HG02870 (cell line): Measurements from ENCODE around the gene SLC2A4RG.

ENCODE experiments used
- ATAC-seq: cut with Tn5 transposase; IDR thresholded peaks from one replicate; pipeline ENCODE4 v1.9.1; 2021; ENCODE audit warnings: mild to moderate bottlenecking, moderate library complexity; ENCODE audit not compliant: unreplicated experiment

SLC2A4RG gene, protein sequence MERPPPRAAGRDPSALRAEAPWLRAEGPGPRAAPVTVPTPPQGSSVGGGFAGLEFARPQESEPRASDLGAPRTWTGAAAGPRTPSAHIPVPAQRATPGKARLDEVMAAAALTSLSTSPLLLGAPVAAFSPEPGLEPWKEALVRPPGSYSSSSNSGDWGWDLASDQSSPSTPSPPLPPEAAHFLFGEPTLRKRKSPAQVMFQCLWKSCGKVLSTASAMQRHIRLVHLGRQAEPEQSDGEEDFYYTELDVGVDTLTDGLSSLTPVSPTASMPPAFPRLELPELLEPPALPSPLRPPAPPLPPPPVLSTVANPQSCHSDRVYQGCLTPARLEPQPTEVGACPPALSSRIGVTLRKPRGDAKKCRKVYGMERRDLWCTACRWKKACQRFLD

GRCh38 chr20:63739130-63740069 is at the start of gene SLC2A4RG:
Gene SLC2A4RG, plus strand, starts transcription at chr20:63739776. Its CDS starts 137 bp downstream, at chr20:63739913.
- ATAC-seq: peak; percentile 40

GRCh38 chr20:63690003-63690897 is 49.3 kb upstream of the SLC2A4RG start:
- no peak for ATAC-seq

DNA sequence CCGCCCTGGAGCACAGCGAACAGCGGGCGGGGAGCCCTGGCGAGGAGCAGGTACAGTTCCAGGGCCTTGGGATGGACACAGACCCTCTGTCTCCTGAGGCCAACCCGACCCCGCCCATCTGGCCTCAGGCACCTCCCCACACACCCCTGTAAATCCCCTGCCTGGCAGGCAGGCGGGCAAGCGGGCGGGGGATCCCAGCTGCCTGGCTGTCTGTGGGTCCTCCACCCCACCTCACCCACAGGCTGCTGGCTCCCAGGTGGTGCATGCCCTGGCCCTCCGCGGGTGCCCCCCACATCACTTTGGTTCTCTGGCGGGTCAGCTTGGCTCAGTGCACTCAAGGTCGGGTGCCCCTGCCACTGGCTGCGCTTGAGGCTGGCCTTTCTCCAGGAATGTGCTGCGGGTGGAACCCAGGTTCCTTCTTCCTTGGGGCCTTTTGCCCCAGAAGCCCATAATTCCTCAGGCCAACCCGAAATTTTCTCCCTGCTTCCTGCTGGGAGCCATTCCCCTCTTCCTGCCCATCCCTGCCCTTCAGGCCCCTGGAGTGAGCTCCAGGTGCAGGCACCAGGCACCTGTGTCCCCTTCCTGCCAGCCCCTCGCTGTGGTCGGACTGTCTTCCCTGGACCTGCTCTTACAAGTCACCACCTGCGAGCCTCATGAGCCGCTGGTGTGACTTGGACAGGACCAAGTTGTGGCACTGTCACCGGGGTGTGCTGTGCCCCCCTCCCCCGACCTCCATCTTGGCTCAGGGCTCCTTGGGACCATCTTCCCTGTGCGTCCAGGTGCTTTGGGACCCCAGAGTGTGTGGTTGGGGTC is 48.5 kb upstream of the SLC2A4RG start:
- no peak for ATAC-seq

DNA sequence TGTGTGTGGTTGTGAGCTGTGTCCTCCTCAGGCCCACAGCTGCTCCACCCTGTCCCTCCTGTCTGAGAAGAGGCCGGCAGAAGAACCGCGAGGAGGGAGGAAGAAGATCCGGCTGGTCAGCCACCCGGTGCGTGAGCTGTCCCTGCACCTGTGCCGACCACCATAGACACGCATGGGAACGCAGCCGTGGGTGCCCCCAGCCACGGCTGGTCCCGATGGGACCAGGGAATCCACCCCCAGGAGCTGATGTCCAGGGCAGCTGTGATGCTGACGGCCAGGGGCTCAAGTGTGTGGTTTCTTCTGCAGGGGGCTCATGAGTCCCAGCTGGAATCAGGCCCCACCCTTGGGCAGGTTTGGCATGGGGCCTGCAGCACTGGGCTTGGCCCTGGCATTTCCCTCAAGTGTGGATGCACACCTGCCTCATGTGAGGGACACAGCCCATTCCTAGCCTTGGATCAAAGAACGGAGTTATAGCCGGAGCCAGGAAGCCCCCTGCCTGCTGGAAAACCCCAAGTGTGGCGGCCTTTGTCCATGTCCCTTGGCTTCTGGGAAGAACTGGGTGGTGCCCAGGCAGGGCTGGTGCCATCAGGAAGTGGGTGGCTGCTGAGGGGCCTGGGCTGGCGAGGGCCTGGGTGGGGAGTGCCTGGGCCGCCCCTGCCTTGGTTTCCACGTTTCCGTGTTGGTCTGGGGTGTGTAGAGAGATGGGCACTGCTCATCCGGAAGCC is 47.7 kb upstream of the SLC2A4RG start:
- ATAC-seq: no peak

- no peak for ATAC-seq
These were observed 47.0 kb upstream of the SLC2A4RG start for GRCh38 chr20:63692436-63693082.

DNA sequence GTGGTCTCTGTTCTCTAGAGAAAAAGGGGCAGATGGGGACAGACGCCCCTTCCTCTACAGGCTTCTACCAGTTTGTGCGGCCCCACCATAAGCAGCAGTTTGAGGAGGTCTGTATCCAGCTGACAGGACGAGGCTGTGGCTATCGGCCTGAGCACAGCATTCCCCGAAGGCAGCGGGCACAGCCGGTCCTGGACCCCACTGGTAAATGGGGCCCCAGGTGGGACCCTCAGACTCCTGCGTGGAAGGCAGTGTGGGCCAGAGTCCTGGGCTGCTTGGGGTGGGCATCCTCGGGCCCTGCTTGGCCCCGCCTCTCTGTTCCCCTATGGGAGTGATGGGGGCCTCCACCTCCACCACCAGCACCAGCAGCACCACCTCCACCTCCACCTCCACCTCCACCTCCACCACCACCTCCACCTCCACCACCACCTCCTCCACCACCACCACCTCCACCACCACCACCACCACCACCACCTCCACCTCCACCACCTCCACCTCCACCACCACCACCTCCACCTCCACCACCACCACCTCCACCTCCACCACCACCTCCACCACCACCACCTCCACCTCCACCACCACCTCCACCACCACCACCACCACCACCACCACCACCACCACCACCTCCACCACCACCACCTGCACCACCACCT is 46.4 kb upstream of the SLC2A4RG start:
- no peak for ATAC-seq

GRCh38 chr20:63693733-63694583 is 45.6 kb upstream of the SLC2A4RG start:
- no peak for ATAC-seq

GRCh38 chr20:63694584-63695423 is 44.8 kb upstream of the SLC2A4RG start:
- no peak for ATAC-seq

- no peak for ATAC-seq
These were observed 43.9 kb upstream of the SLC2A4RG start for GRCh38 chr20:63695424-63696305.

DNA sequence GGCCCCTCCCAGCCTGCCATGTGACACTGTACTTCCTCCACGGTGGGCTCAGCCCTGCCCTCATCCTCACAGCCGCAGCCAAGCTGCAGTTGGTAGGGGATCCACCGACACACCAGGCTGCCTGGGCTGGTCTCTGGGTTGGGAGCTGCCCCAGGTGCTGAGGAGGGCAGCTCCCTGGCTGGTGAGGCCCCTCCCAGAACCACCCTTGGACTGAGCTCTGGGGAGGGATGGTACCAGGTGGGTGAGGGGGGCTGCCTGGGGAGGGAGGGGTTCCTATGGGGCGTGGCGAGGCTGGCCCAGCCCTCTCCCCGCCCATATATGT is 43.3 kb upstream of the SLC2A4RG start:
- ATAC-seq: no peak

GRCh38 chr20:63696628-63697356 is 42.8 kb upstream of the SLC2A4RG start, which contains the start of gene TNFRSF6B:
Gene TNFRSF6B, plus strand, starts transcription at chr20:63696652. Its CDS starts 116 bp downstream, at chr20:63696768.
- no peak for ATAC-seq

DNA sequence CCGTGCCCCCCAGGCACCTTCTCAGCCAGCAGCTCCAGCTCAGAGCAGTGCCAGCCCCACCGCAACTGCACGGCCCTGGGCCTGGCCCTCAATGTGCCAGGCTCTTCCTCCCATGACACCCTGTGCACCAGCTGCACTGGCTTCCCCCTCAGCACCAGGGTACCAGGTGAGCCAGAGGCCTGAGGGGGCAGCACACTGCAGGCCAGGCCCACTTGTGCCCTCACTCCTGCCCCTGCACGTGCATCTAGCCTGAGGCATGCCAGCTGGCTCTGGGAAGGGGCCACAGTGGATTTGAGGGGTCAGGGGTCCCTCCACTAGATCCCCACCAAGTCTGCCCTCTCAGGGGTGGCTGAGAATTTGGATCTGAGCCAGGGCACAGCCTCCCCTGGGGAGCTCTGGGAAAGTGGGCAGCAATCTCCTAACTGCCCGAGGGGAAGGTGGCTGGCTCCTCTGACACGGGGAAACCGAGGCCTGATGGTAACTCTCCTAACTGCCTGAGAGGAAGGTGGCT is 42.2 kb upstream of the SLC2A4RG start:
- ATAC-seq: no peak

DNA sequence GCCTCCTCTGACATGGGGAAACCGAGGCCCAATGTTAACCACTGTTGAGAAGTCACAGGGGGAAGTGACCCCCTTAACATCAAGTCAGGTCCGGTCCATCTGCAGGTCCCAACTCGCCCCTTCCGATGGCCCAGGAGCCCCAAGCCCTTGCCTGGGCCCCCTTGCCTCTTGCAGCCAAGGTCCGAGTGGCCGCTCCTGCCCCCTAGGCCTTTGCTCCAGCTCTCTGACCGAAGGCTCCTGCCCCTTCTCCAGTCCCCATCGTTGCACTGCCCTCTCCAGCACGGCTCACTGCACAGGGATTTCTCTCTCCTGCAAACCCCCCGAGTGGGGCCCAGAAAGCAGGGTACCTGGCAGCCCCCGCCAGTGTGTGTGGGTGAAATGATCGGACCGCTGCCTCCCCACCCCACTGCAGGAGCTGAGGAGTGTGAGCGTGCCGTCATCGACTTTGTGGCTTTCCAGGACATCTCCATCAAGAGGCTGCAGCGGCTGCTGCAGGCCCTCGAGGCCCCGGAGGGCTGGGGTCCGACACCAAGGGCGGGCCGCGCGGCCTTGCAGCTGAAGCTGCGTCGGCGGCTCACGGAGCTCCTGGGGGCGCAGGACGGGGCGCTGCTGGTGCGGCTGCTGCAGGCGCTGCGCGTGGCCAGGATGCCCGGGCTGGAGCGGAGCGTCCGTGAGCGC is 41.6 kb upstream of the SLC2A4RG start:
- ATAC-seq: no peak
